ENCODE data around the gene TMEM190.

GRCh38 chr19:55365964-55366363, 10.7 kb upstream of the TMEM190 start:
- no peak for TF ChIP-seq CTCF (IDR thresholded peaks at IDR 0.05)
- TF ChIP-seq EZH2 (IDR thresholded peaks at IDR 0.05; ENCODE audit: borderline replicate concordance, insufficient read depth, low read depth, low read length, poor library complexity, severe bottlenecking): no peak

Measured in B cell (primary cell).